Stimulated activated CD8-positive, alpha-beta memory T cell treated with anti-CD3 and anti-CD28 coated beads, Interleukin-7, amount 100 ng/mL, for 4 hours (primary cell): ENCODE measurements around the gene GLIS1.
"Not testable (repeated sequence)": the region's sequence is repeated elsewhere in the genome, so short reads cannot be mapped to it uniquely, and the experiment has no call there.

Source experiments
- DNase-seq, 2 donors: peaks; one replicate each; pipeline ENCODE4 v3.0.0-alpha.2; 2020; ENCODE audit warnings: low read depth in 2 of 2

Gene GLIS1

GRCh38 chr1:53561503-53562105, 177.4 kb downstream of the GLIS1 start:
- no peak for DNase-seq

- DNase-seq = no peak
These were observed 178.1 kb downstream of the GLIS1 start for GRCh38 chr1:53560581-53561502.

GRCh38 chr1:53559854-53560580, 178.9 kb downstream of the GLIS1 start:
- DNase-seq = no peak

GRCh38 chr1:53559391-53559815, 179.6 kb downstream of the GLIS1 start:
- DNase-seq = no peak

GRCh38 chr1:53558739-53559315, 180.1 kb downstream of the GLIS1 start:
- DNase-seq = no peak

- DNase-seq = no peak
These were observed 180.9 kb downstream of the GLIS1 start for GRCh38 chr1:53557830-53558738.

- no peak for DNase-seq
These were observed 181.6 kb downstream of the GLIS1 start for GRCh38 chr1:53557369-53557768.

GRCh38 chr1:53556657-53557227, 182.2 kb downstream of the GLIS1 start:
- DNase-seq = no peak

- not testable (repeated sequence) for DNase-seq
These were observed 183.2 kb downstream of the GLIS1 start for GRCh38 chr1:53555620-53556326.

GRCh38 chr1:53554592-53555305, 184.2 kb downstream of the GLIS1 start:
- DNase-seq = no peak

GRCh38 chr1:53553734-53554509, 185.0 kb downstream of the GLIS1 start:
- DNase-seq = no peak

GRCh38 chr1:53552981-53553733, 185.8 kb downstream of the GLIS1 start:
- DNase-seq = no peak

GRCh38 chr1:53552146-53552861, 186.7 kb downstream of the GLIS1 start:
- DNase-seq = no peak

GRCh38 chr1:53551428-53551995, 187.5 kb downstream of the GLIS1 start:
- DNase-seq = no peak

GRCh38 chr1:53550201-53550741, 188.7 kb downstream of the GLIS1 start:
- DNase-seq = no peak

GRCh38 chr1:53549781-53550180, 189.2 kb downstream of the GLIS1 start:
- no peak for DNase-seq

- no peak for DNase-seq
These were observed 189.7 kb downstream of the GLIS1 start for GRCh38 chr1:53549287-53549686.
